A549 (cell line): ENCODE data around the gene KCNQ1. TPM values are rescaled to one million over a fixed set of nuclear protein-coding genes. Genes with fewer than 3 reads are reported as not detected.

ENCODE experiments used
- ATAC-seq, 2 experiments: fragments of 200-7000 bp in 1 of 2; fragments of >200 bp in 1 of 2; cut with Nextera tagmentation in 1 of 2; cut with Tn5 transposase in 1 of 2; 3 replicates each; pipeline versions ENCODE4 v1.8.0 to v1.9.1; 2018 to 2020; ENCODE audit warnings: mild to moderate bottlenecking in 1 of 2, moderate library complexity in 1 of 2
- CTCF ChIA-PET: fragments of 300-600 bp; sonication (Branson Sonifier 250); formaldehyde crosslinking; extraction: SDS; loops from one replicate; lab custom pipeline; 2021; ENCODE audit warnings: antibody characterized with exemption, inconsistent platforms; lab: Yijun Ruan, JAX
- POLR2A ChIA-PET: fragments of 350-600 bp; formaldehyde crosslinking; extraction: SDS; loops from one replicate; lab custom pipeline; 2021; ENCODE audit warnings: antibody characterized with exemption, inconsistent platforms; lab: Yijun Ruan, JAX
- DNase-seq, 2 experiments: peaks; one replicate each; pipeline versions ENCODE4 v3.0.0 to v3.0.0-alpha.2; 2011 to 2016; ENCODE audit warnings: low read depth in 1 of 2, low spot score in 1 of 2
- FAIRE-seq: peaks from 2 replicates; lab custom pipeline; 2011; peaks lifted over from hg19 to GRCh38; lab: Jason Lieb, UNC
- H3K27ac ChIP-seq, 2 experiments: fragments of >200 bp; sonication (Bioruptor Twin); formaldehyde crosslinking; 3 replicates each; pipeline ENCODE4 v1.5.1; 2016 to 2017
- H3K4me1 ChIP-seq: fragments of >200 bp; sonication (Bioruptor Twin); formaldehyde crosslinking; 3 replicates; pipeline ENCODE4 v1.6.1; 2016
- H3K4me2 ChIP-seq: fragments of >200 bp; sonication (Bioruptor Twin); formaldehyde crosslinking; 3 replicates; pipeline ENCODE4 v1.6.1; 2016
- H3K4me3 ChIP-seq: fragments of >200 bp; sonication (Bioruptor Twin); formaldehyde crosslinking; 3 replicates; pipeline ENCODE4 v1.5.1; 2016
- H3K9me3 ChIP-seq: fragments of >200 bp; sonication (Bioruptor Twin); formaldehyde crosslinking; 3 replicates; pipeline ENCODE4 v1.6.1; 2016
- BCL3 ChIP-seq: fragments of >200 bp; sonication (Bioruptor Twin); formaldehyde crosslinking; IDR thresholded peaks from 3 replicates; pipeline ENCODE4 v1.6.1; 2016
- BHLHE40 ChIP-seq: IDR thresholded peaks from 2 replicates; pipeline ENCODE4 v1.6.1; 2012; ENCODE audit warnings: low read depth, low read length, inconsistent platforms
- CBX8 ChIP-seq: fragments of 200-600 bp; sonication (generic); IDR thresholded peaks from 2 replicates; pipeline ENCODE4 v1.6.1; 2016
- CHD2 ChIP-seq: fragments of 150-350 bp; IDR thresholded peaks from 2 replicates; pipeline ENCODE4 v1.6.1; 2014; ENCODE audit warnings: low read length; ENCODE audit not compliant: partially characterized antibody
- CHD4 ChIP-seq: fragments of 200-600 bp; sonication (generic); IDR thresholded peaks from 2 replicates; pipeline ENCODE4 v1.6.1; 2016; ENCODE audit warnings: antibody characterized with exemption, mild to moderate bottlenecking, borderline replicate concordance
- EP300 ChIP-seq, 2 experiments: fragments of >200 bp; sonication (Bioruptor Twin); formaldehyde crosslinking; IDR thresholded peaks; 2 replicates in 1 of 2; 3 replicates in 1 of 2; pipeline ENCODE4 v1.6.1; 2016 to 2017
- FOXS1 ChIP-seq: fragments of 250-450 bp; sonication (Bioruptor Pico); IDR thresholded peaks from 2 replicates; pipeline ENCODE4 v1.5.0; 2020; ENCODE audit warnings: mild to moderate bottlenecking, moderate library complexity
- GATA3 ChIP-seq: IDR thresholded peaks from 2 replicates; pipeline ENCODE4 v1.6.1; 2012; ENCODE audit warnings: borderline replicate concordance
- HEYL ChIP-seq: fragments of 250-450 bp; sonication (Bioruptor Pico); IDR thresholded peaks from 2 replicates; pipeline ENCODE4 v1.8.0; 2021; ENCODE audit warnings: mild to moderate bottlenecking, moderate library complexity
- HOXA7 ChIP-seq: fragments of 250-450 bp; sonication (Bioruptor Pico); IDR thresholded peaks from 2 replicates; pipeline ENCODE4 v1.5.0; 2020; ENCODE audit warnings: mild to moderate bottlenecking, moderate library complexity
- HOXB5 ChIP-seq: fragments of 250-450 bp; sonication (Bioruptor Pico); IDR thresholded peaks from 2 replicates; pipeline ENCODE4 v1.5.0; 2020; ENCODE audit warnings: mild to moderate bottlenecking, moderate library complexity
- JUNB ChIP-seq: fragments of >200 bp; sonication (Bioruptor Twin); formaldehyde crosslinking; IDR thresholded peaks from 2 replicates; pipeline ENCODE4 v1.6.1; 2016
- MYC ChIP-seq: IDR thresholded peaks from 2 replicates; pipeline ENCODE4 v1.6.1; 2012; ENCODE audit warnings: mild to moderate bottlenecking, inconsistent platforms, low read length, improper control_type of control experiment, borderline replicate concordance
- NFE2L2 ChIP-seq: fragments of 150-350 bp; conservative IDR thresholded peaks from 2 replicates; pipeline ENCODE4 v1.6.1; 2014; ENCODE audit warnings: low read length
- NPAS2 ChIP-seq: fragments of 250-450 bp; sonication (Bioruptor Pico); IDR thresholded peaks from 2 replicates; pipeline ENCODE4 v1.8.0; 2022; ENCODE audit warnings: mild to moderate bottlenecking, moderate library complexity, borderline replicate concordance
- POLR2A ChIP-seq: IDR thresholded peaks from 2 replicates; pipeline ENCODE4 v1.6.1; 2012; ENCODE audit warnings: mild to moderate bottlenecking, low read length
- RARB ChIP-seq: fragments of 250-450 bp; sonication (Bioruptor Pico); IDR thresholded peaks from 2 replicates; pipeline ENCODE4 v1.8.0; 2021; ENCODE audit warnings: mild to moderate bottlenecking, moderate library complexity
- RCOR1 ChIP-seq: fragments of 150-350 bp; IDR thresholded peaks from 2 replicates; pipeline ENCODE4 v1.6.1; 2014; ENCODE audit warnings: antibody characterized with exemption, low read length, low read depth
- RFX5 ChIP-seq: fragments of 450-650 bp; IDR thresholded peaks from 2 replicates; pipeline ENCODE4 v1.7.1; 2014; ENCODE audit warnings: antibody characterized with exemption, mild to moderate bottlenecking, moderate library complexity
- TP53 ChIP-seq: fragments of 250-450 bp; sonication (Bioruptor Pico); IDR thresholded peaks from 2 replicates; pipeline ENCODE4 v1.5.0; 2021; ENCODE audit warnings: mild to moderate bottlenecking, moderate library complexity
- ZC3H11A ChIP-seq: fragments of 450-650 bp; IDR thresholded peaks from 2 replicates; pipeline ENCODE4 v1.6.1; 2014; ENCODE audit warnings: antibody characterized with exemption, mild to moderate bottlenecking
- ZFP36 ChIP-seq: fragments of 450-650 bp; IDR thresholded peaks from 2 replicates; pipeline ENCODE4 v1.6.1; 2014; ENCODE audit warnings: borderline replicate concordance; ENCODE audit not compliant: partially characterized antibody
- ZNF302 ChIP-seq: fragments of 250-450 bp; sonication (Bioruptor Pico); IDR thresholded peaks from 2 replicates; pipeline ENCODE4 v1.9.0; 2021; ENCODE audit warnings: inconsistent platforms, mild to moderate bottlenecking, moderate library complexity
- ZSCAN20 ChIP-seq: fragments of 250-450 bp; sonication (Bioruptor Pico); IDR thresholded peaks from 2 replicates; pipeline ENCODE4 v1.8.0; 2022; ENCODE audit warnings: mild to moderate bottlenecking, moderate library complexity
- WGBS: methylation state at CpG from one replicate; pipeline ENCODE4 v1.1.6; 2017; ENCODE audit errors: missing lambda C conversion rate; 5-methylcytosine and 5-hydroxymethylcytosine counted together
- polyA plus RNA-seq, 4 experiments: library from polyadenylated mRNA; depleted of rRNA in 3 of 4; stranded (reverse); fragments of >200 nt; fragmentation: RNase III in 1 of 4; extraction: RNeasy Plus Mini Kit Qiagen cat#74134 plus additional on column Dnase treatment in 1 of 4; gene quantifications; 2 replicates in 3 of 4; 3 replicates in 1 of 4; pipeline ENCODE4 v1.2.3, GENCODE V29; 2011 to 2017
- TF ChIP-seq, protein P1 (sequence below): fragments of 450-650 bp; IDR thresholded peaks from 2 replicates; pipeline ENCODE4 v1.6.1; 2014; ENCODE audit warnings: antibody characterized with exemption
- TF ChIP-seq, protein P2 (sequence below): IDR thresholded peaks from 2 replicates; pipeline ENCODE4 v1.6.1; 2012; ENCODE audit warnings: low read depth, borderline replicate concordance

Gene KCNQ1
- polyA plus RNA-seq, 2 of the 4 experiments (the other 2 are of a cell fraction) = 0.14 to 0.17 TPM

- no peak overlapping the region for H3K4me2 ChIP-seq
- no peak for TF ChIP-seq HOXB5 (CRISPR knock-in tag)
- no peak for TF ChIP-seq RCOR1
- no peak for TF ChIP-seq CBX8
- TF ChIP-seq EP300 (IDR thresholded peaks at IDR 0.05) = no peak
- no peak for TF ChIP-seq ZFP36
- TF ChIP-seq BCL3 = no peak
- TF ChIP-seq ZNF302 = no peak
- TF ChIP-seq, protein P1, sequence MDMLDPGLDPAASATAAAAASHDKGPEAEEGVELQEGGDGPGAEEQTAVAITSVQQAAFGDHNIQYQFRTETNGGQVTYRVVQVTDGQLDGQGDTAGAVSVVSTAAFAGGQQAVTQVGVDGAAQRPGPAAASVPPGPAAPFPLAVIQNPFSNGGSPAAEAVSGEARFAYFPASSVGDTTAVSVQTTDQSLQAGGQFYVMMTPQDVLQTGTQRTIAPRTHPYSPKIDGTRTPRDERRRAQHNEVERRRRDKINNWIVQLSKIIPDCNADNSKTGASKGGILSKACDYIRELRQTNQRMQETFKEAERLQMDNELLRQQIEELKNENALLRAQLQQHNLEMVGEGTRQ = no peak
- no peak for TF ChIP-seq HEYL (CRISPR knock-in tag)
- TF ChIP-seq RFX5 = no peak
- TF ChIP-seq NPAS2 (CRISPR knock-in tag) = no peak
- no peak for TF ChIP-seq GATA3
- no peak for TF ChIP-seq HOXA7 (CRISPR knock-in tag)
- TF ChIP-seq NFE2L2 = no peak
- no peak for TF ChIP-seq ZC3H11A
- TF ChIP-seq POLR2A = no peak
- no peak for TF ChIP-seq MYC
- TF ChIP-seq FOXS1 = no peak
- TF ChIP-seq CHD4 = no peak
- no peak for TF ChIP-seq JUNB
- peaks cover 23% of the 10 kb centered on the region; the same call in 2 of the 3 replicates for H3K9me3 ChIP-seq
- WGBS = 31% methylated on average over 14 of the region's 14 CpGs
- no peak overlapping the region for H3K27ac ChIP-seq
- DNase-seq (no peak), ATAC-seq (no peak), FAIRE-seq (no peak)
- no peak overlapping the region for H3K4me3 ChIP-seq
- H3K4me1 ChIP-seq = no peaks in the 10 kb centered on the region
- ChIA-PET CTCF (interaction anchor here (2.8 kb wide), 1 partner anchor 15 kb away, joined by 5 read pairs; no protein-coding TSS in a partner anchor), POLR2A (no interaction called here)
These were observed 368.5 kb downstream of the KCNQ1 start for GRCh38 chr11:2813141-2813908.

DNA sequence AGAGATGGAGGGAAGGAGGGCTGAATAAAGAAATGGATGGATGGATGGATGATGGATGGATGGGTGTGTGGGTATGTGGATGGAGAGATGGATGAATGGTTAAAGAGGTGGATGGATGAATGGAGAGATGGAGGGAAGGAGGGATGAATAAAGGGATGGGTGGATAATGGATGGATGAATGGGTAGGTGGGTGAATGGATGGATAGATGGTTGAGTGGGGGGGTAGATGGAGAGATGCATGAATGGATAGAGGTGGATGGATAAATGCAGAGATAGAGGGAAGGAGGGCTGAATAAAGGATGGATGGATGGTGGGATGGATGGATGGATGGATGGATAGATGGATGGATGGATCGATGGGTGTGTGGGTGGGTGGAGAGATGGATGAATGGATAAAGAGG, 369.2 kb downstream of the KCNQ1 start:
- CTCF ChIA-PET = interaction anchor here (1.2 to 2.8 kb wide), 2 partner anchors 14 to 281 kb away, joined by 5 read pairs; no protein-coding TSS in a partner anchor
- POLR2A ChIA-PET = no interaction called here

More for the DNA sequence above, 369.2 kb downstream of the KCNQ1 start:
- DNase-seq (no peak), FAIRE-seq (no peak), ATAC-seq (no peak)
- no peak for TF ChIP-seq BHLHE40
- TF ChIP-seq ZSCAN20 (CRISPR knock-in tag) = no peak
- TF ChIP-seq ZC3H11A = no peak
- TF ChIP-seq BCL3 = no peak
- no peak for TF ChIP-seq NPAS2 (CRISPR knock-in tag)
- TF ChIP-seq, protein P1 = no peak
- TF ChIP-seq ZNF302 = no peak
- TF ChIP-seq CHD2 = no peak
- TF ChIP-seq TP53 (CRISPR knock-in tag) = no peak
- TF ChIP-seq RARB = no peak
- no peak for TF ChIP-seq GATA3
- no peak for TF ChIP-seq POLR2A
- TF ChIP-seq JUNB = no peak
- TF ChIP-seq, protein P2, sequence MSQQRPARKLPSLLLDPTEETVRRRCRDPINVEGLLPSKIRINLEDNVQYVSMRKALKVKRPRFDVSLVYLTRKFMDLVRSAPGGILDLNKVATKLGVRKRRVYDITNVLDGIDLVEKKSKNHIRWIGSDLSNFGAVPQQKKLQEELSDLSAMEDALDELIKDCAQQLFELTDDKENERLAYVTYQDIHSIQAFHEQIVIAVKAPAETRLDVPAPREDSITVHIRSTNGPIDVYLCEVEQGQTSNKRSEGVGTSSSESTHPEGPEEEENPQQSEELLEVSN = no peak
- TF ChIP-seq HOXA7 (CRISPR knock-in tag) = no peak
- Histone ChIP-seq H3K4me3 (no peak overlapping the region), H3K9me3 (peaks cover 26% of the 10 kb centered on the region; the same call in 2 of the 3 replicates), H3K4me2 (no peak overlapping the region), H3K27ac (no peak overlapping the region), H3K4me1 (no peaks in the 10 kb centered on the region)
- 62% methylated on average over 1 of the region's 1 CpG for WGBS
